Ovary (tissue), 9 donors: ENCODE data around the gene GPRIN3. TPM values are rescaled to one million over a fixed set of nuclear protein-coding genes. Genes with fewer than 3 reads are reported as not detected.

Experiments
- DNase-seq, 5 donors: peaks; one replicate each; pipeline ENCODE4 v3.0.0-alpha.2; 2019 to 2020
- H3K27ac ChIP-seq, 2 donors: fragments of 200-600 bp; one replicate each; pipeline versions ENCODE4 v1.5.1 to v1.8.0; 2019 to 2022
- H3K27me3 ChIP-seq: fragments of 200-600 bp; one replicate; pipeline ENCODE4 v1.8.0; 2022
- H3K36me3 ChIP-seq: fragments of 200-600 bp; sonication (generic); one replicate; pipeline ENCODE4 v1.5.1; 2019
- H3K4me1 ChIP-seq: one replicate; pipeline ENCODE4 v1.8.1; 2013; ENCODE audit warnings: mild to moderate bottlenecking, moderate library complexity; ENCODE audit not compliant: insufficient read depth
- H3K4me3 ChIP-seq: fragments of 200-600 bp; sonication (generic); one replicate; pipeline ENCODE4 v1.5.1; 2017
- H3K9me3 ChIP-seq, 2 donors: fragments of 200-600 bp in 1 of 2; sonication (generic) in 1 of 2; one replicate each; pipeline versions ENCODE4 v1.5.1 to v1.8.1; 2013 to 2019; ENCODE audit warnings: mild to moderate bottlenecking in 1 of 2, moderate library complexity in 1 of 2
- CTCF ChIP-seq, 3 donors: fragments of 450-650 bp in 2 of 3; fragments of 200-600 bp in 1 of 3; IDR thresholded peaks; one replicate each; pipeline versions ENCODE4 v1.5.1 to v1.8.0; 2016 to 2022; ENCODE audit warnings: antibody characterized with exemption in 3 of 3, mild to moderate bottlenecking in 1 of 3
- EP300 ChIP-seq: sonication (generic); formaldehyde crosslinking; IDR thresholded peaks from one replicate; pipeline ENCODE4 v1.6.1; 2017; ENCODE audit warnings: antibody characterized with exemption
- POLR2A ChIP-seq: fragments of 450-650 bp; IDR thresholded peaks from one replicate; pipeline ENCODE4 v1.6.1; 2017; ENCODE audit warnings: antibody characterized with exemption, mild to moderate bottlenecking, moderate library complexity
- WGBS, 3 donors: extraction: QIAGEN DNeasy Blood & Tissue Kit in 1 of 3; methylation state at CpG; one replicate each; pipeline versions ENCODE4 v1.1.5 to v1.1.7; 2013 to 2017; 5-methylcytosine and 5-hydroxymethylcytosine counted together
- intact Hi-C, 4 donors: fragments of 100-400 bp; cut with DNase I; formaldehyde crosslinking; loops; one replicate each; pipeline versions ENCODE4 v1.11.0 to v1.15.1; 2022 to 2023
- polyA plus RNA-seq, 2 donors: library from polyadenylated mRNA; stranded (reverse); fragments of 200-250 nt in 1 of 2; fragments of 350-450 nt in 1 of 2; fragmentation: Illumina TruSeq in 1 of 2; extraction: RNeasy Lipid Tissue Mini Kit (QIAGEN cat#74804) in 1 of 2; gene quantifications; one replicate each; pipeline ENCODE4 v1.2.3, GENCODE V29; 2013 to 2014
- total RNA-seq, 7 donors: library from RNA; depleted of rRNA in 2 of 7; stranded (reverse); fragments of >200 nt in 2 of 7; fragmentation: NEBNext Ultra II Directional in 3 of 7; extraction: Animal tissue kit (Norgen Biotek cat#: 25700) in 3 of 7; gene quantifications; one replicate each; pipeline versions ENCODE4 v1.1.0 to v1.2.4, GENCODE V29; 2016 to 2023
- donor health status: DM: no; HTN: no; CAD: no; lungs with moderate emphysema.
- donor health status: DM: no; HTN: no; CAD: no.
- donor health status: Bipolar disorder and iron deficiency.
- donor health status: DM: yes; HTN: yes; CAD: no.
- donor health status: DM: no; HTN: no; CAD: no.
- donor health status: DM: yes; HTN: yes; CAD: no.

The GPRIN3 gene
- total and polyA plus RNA-seq, 9 donors, result 1.0 to 6.8 (median 3.7) TPM

- H3K27me3 ChIP-seq, result no peaks in the 10 kb centered on the region
- no peak overlapping the region for H3K4me3 ChIP-seq
- 58 to 67% (median 59%) methylated on average over 1 of the region's 1 CpG for WGBS, 3 donors
- H3K36me3 ChIP-seq, result no peaks in the 10 kb centered on the region
- no peak for DNase-seq
- no peaks in the 10 kb centered on the region for H3K9me3 ChIP-seq
- no peak overlapping the region for H3K27ac ChIP-seq
- TF ChIP-seq CTCF (IDR thresholded peaks at IDR 0.05), result no peak
- intact Hi-C loops, result loop anchor here in 1 of 4 donors (2.0 kb wide), 1 partner anchor 32 kb away; no protein-coding TSS in a partner anchor
- H3K4me1 ChIP-seq, result no peaks in the 10 kb centered on the region
Observed at GRCh38 chr4:89218587-89218986, 89.0 kb downstream of the GPRIN3 start.

DNA sequence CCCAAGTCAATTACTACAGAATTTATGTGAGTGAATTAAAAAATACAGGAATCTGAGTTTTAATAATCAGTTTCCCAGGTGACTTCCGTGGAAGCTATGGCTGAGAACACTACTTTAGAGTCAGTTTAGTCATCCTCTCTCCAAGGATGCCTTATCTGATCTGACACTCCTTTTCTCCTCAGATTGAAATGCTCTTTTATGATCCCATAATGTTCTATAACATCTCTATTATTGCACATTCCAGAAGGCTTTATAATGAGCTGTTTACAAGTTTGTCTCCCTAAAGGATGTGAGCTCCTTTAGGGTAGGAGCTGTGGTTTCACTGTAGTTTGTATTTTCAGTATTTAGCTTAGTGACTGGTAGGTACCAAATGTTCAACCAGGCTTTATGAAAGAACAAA is 90.0 kb downstream of the GPRIN3 start:
- Histone ChIP-seq H3K27me3 (no peaks in the 10 kb centered on the region), H3K27ac (no peak overlapping the region), H3K4me3 (no peak overlapping the region), H3K36me3 (no peaks in the 10 kb centered on the region), H3K4me1 (no peaks in the 10 kb centered on the region), H3K9me3 (no peaks in the 10 kb centered on the region)
- DNase-seq, result no peak
- 78 to 87% (median 87%) methylated on average over 1 of the region's 1 CpG for WGBS, 3 donors
- no peak for TF ChIP-seq EP300
- no peak for TF ChIP-seq POLR2A
- no peak for TF ChIP-seq CTCF (IDR thresholded peaks at IDR 0.05)
- intact Hi-C loops, result loop anchor here in 1 of 4 donors (2.0 kb wide), 1 partner anchor 31 kb away; no protein-coding TSS in a partner anchor

DNA sequence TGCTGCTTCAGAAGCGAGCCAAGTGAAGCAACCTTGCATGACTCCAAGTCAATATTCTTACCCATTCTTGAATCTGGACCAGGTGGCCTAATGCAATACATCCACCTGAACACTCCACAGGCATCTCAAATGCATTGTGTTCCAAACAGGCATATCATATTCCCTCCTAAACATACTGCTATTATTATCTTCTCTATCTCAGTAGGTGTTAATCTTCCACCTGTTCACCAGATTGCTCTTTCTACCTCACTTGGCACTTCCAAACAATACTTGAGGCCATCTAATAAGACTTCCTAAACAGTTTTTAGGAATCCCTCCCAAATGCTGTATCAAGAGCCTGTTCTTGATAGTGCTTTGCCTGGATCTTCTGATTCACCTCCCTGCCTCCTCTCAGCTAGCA is 90.7 kb downstream of the GPRIN3 start:
- no peaks in the 10 kb centered on the region for H3K4me1 ChIP-seq
- H3K36me3 ChIP-seq, result no peaks in the 10 kb centered on the region
- no peak overlapping the region for H3K27ac ChIP-seq
- intact Hi-C loops, result no loop called here
- no peak for TF ChIP-seq CTCF (IDR thresholded peaks at IDR 0.05)
- no peak for DNase-seq
- H3K9me3 ChIP-seq, result no peaks in the 10 kb centered on the region
- no peak overlapping the region for H3K4me3 ChIP-seq
- H3K27me3 ChIP-seq, result no peaks in the 10 kb centered on the region
- 84 to 94% (median 86%) methylated on average over 1 of the region's 1 CpG for WGBS, 3 donors

DNA sequence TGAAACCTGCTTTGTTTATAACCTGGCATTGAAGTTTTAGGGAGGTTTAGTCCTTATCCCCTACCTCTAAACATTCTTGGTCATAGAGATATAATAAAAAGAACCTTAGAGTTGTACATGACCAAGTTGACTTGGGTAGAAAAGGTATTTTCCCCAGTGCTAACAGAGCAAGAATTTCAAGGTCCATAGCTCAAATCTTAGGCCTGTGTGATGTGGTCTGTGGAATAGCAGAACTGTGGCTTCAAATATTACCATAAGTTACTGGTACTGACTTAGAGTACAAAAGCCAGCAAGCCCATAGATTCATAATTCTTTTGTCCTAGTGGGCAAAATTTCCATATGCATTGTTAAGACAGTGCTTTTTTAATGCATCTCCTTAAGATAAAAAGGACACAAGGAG is 91.2 kb downstream of the GPRIN3 start:
- no peak overlapping the region for H3K4me3 ChIP-seq
- no peaks in the 10 kb centered on the region for H3K27me3 ChIP-seq
- H3K27ac ChIP-seq, result no peak overlapping the region
- no peaks in the 10 kb centered on the region for H3K36me3 ChIP-seq
- intact Hi-C loops, result no loop called here
- DNase-seq, result no peak
- H3K4me1 ChIP-seq, result no peaks in the 10 kb centered on the region
- TF ChIP-seq POLR2A, result no peak
- no peak for TF ChIP-seq CTCF (IDR thresholded peaks at IDR 0.05)
- TF ChIP-seq EP300, result no peak
- no peaks in the 10 kb centered on the region for H3K9me3 ChIP-seq

DNA sequence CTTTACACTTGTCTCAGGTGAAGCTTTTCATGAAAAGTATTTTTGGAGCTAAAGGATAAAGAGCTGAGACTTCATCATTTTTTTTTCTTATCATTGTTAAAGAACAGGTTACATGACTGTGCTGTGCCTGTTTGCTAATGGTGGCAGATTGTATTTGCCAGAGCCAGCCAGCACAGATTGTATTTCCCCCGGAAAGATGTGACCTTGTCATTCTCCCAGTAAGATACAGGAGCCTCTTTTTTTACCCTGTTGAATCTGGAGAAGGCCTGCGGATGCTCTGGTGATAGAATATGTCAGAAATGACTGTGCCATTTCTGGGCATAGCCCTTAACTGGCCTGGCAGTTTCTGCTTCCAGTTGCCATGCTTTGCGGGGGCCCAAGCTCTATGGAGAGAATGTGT is 91.9 kb downstream of the GPRIN3 start:
- no peak overlapping the region for H3K4me3 ChIP-seq
- no peaks in the 10 kb centered on the region for H3K4me1 ChIP-seq
- intact Hi-C loops, result no loop called here
- no peaks in the 10 kb centered on the region for H3K36me3 ChIP-seq
- WGBS, 3 donors, result 57 to 81% (median 59%) methylated on average over 3 of the region's 3 CpGs
- H3K27me3 ChIP-seq, result no peaks in the 10 kb centered on the region
- H3K9me3 ChIP-seq, result no peaks in the 10 kb centered on the region
- TF ChIP-seq POLR2A (no peak), EP300 (no peak), CTCF (IDR thresholded peaks at IDR 0.05) (no peak)
- H3K27ac ChIP-seq, result no peak overlapping the region
- no peak for DNase-seq
